HG03354 (cell line): Measurements from ENCODE around the gene NPIPB2.
"Not testable (repeated sequence)": the region's sequence is repeated elsewhere in the genome, so short reads cannot be mapped to it uniquely, and the experiment has no call there.

Source experiments
- ATAC-seq: cut with Tn5 transposase; IDR thresholded peaks from one replicate; pipeline ENCODE4 v1.9.1; 2021; ENCODE audit warnings: mild to moderate bottlenecking; ENCODE audit not compliant: unreplicated experiment, poor library complexity, severe bottlenecking

Gene NPIPB2

GRCh38 chr16:11941945-11942344 is at the start of gene NPIPB2:
Gene NPIPB2, minus strand, starts transcription at chr16:11942045. Its CDS starts 0 bp downstream, at chr16:11942045.
- not testable (repeated sequence) for ATAC-seq

- ATAC-seq: peak; percentile 69
These were observed 49.0 kb upstream of the NPIPB2 start for GRCh38 chr16:11990702-11991390.

GRCh38 chr16:11988258-11988978 is 46.6 kb upstream of the NPIPB2 start:
- ATAC-seq: no peak

- ATAC-seq: no peak
These were observed 44.7 kb upstream of the NPIPB2 start for GRCh38 chr16:11986521-11987057.

- no peak for ATAC-seq
These were observed 43.4 kb upstream of the NPIPB2 start for GRCh38 chr16:11985250-11985649.

- ATAC-seq: no peak
These were observed 38.4 kb upstream of the NPIPB2 start for GRCh38 chr16:11980136-11980844.

GRCh38 chr16:11979013-11979672 is 37.3 kb upstream of the NPIPB2 start:
- ATAC-seq: no peak

GRCh38 chr16:11978080-11978479 is 36.2 kb upstream of the NPIPB2 start:
- ATAC-seq: no peak

- ATAC-seq: no peak
These were observed 35.7 kb upstream of the NPIPB2 start for GRCh38 chr16:11977376-11978041.

GRCh38 chr16:11976850-11977375 is 35.1 kb upstream of the NPIPB2 start:
- peak; percentile 1 for ATAC-seq

- no peak for ATAC-seq
These were observed 31.2 kb upstream of the NPIPB2 start for GRCh38 chr16:11973070-11973469.

GRCh38 chr16:11972128-11972527 is 30.3 kb upstream of the NPIPB2 start:
- no peak for ATAC-seq

GRCh38 chr16:11970292-11970691 is 28.4 kb upstream of the NPIPB2 start:
- peak; percentile 40 for ATAC-seq

GRCh38 chr16:11968577-11968976 is 26.7 kb upstream of the NPIPB2 start:
- ATAC-seq: no peak

- ATAC-seq: no peak
These were observed 25.5 kb upstream of the NPIPB2 start for GRCh38 chr16:11967195-11967911.

GRCh38 chr16:11966173-11966572 is 24.3 kb upstream of the NPIPB2 start:
- peak; percentile 30 for ATAC-seq

- ATAC-seq: peak; percentile 81
These were observed 23.1 kb upstream of the NPIPB2 start, which contains the start of gene TNFRSF17 for GRCh38 chr16:11964761-11965551. Gene TNFRSF17, plus strand, starts transcription at chr16:11965210. Its CDS starts 115 bp downstream, at chr16:11965325.

GRCh38 chr16:11963706-11964105 is 21.9 kb upstream of the NPIPB2 start:
- no peak for ATAC-seq
